Measurements from ENCODE around the gene SPEG. TPM values are rescaled to one million over a fixed set of nuclear protein-coding genes. Genes with fewer than 3 reads are reported as not detected.

SPEG gene
- total and polyA plus RNA-seq, 2 of the 13 experiments (the other 11 are each of a cell fraction or from before 2014, with no cell fraction given), result 0.18 to 0.24 TPM

DNA sequence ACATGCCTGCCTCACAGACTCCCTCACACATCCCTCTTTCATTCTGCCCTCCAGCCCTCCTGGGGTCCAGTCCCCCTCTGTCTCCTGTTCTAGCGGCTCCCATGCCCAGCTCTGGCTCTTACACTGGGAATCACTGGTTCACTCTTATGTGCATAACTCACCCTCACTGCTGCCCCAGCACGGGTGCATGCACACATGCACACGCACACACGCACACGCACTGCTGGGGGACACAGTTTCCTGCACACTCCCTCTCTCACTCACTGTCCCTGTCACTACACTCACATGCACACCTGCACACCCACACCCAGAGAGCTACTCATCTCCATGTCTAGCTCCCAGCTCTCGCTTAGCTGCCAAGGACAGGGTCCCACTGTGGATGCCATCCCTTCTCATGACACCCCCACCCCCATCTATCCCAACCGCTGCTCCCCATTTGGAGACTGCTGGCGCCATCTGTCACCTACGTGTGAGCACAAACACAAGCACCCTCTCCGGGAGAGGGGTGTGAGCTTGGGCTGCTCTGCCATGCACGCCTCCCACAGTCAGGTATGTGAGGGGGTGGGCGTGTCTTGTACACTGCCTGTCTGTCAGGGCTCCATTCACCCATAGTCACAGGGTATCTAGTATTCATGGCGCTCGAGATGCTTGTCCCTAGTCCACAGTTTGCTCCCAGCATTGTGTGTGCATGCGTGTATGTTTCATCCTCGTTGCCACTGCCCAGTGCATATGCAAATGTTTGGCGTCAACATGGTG, 81.4 kb downstream of the SPEG start (continued):
- no peak for TF ChIP-seq TEAD3 (CRISPR knock-in tag; optimal IDR thresholded peaks at IDR 0.05; ENCODE audit: borderline replicate concordance)

DNA sequence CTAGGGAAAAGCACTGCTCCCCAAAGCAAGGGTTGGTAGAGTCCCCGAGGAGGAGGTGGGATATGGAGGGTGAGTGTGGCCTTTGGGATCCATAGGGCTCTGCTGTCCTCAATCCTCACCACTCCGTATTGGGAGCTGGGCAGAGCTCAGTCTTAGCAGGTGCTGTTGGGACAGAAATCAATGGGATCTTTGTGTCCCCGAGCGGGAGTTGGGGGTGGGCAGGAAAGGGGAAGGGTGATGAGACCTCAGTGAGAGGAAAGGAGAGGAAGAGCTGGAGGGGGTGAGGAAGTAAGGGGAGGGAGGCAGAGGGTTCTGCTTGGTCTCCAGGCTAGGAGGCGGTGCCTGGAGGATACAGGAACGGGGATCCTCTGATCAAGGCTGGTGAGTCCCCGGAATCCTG, 82.2 kb downstream of the SPEG start:
- ChIA-PET POLR2A (interaction anchor here (0.7 kb wide), 1 partner anchor 13 kb away, joined by 4 read pairs; no protein-coding TSS in a partner anchor), CTCF (ENCODE audit: low intra/inter-chr PET ratio, low total read pairs) (no interaction called here)
- no peak for DNase-seq (ENCODE audit: low spot score)
- H3K36me3 ChIP-seq (replicated peaks in 1 of 2; ENCODE audit: control insufficient read depth in 1 of 2, insufficient read depth in 2 of 2, low read length in 2 of 2), result no peaks in the 10 kb centered on the region
- no peak for ATAC-seq
- H3K4me2 ChIP-seq (ENCODE audit: low read depth, low read length), result no peak overlapping the region
- no peak overlapping the region for H3K4me3 ChIP-seq (replicated peaks in 1 of 3; ENCODE audit: insufficient read depth in 1 of 3, low read depth in 2 of 3, low read length in 3 of 3)
- under 1% methylated on average over 7 of the region's 7 CpGs for WGBS (ENCODE audit: low lambda C conversion rate)
- H3K79me2 ChIP-seq (ENCODE audit: insufficient read depth, low read length), result no peaks in the 10 kb centered on the region
- TF ChIP-seq ZNF280D (CRISPR knock-in tag; IDR thresholded peaks at IDR 0.05), result no peak
- TF ChIP-seq, protein P1, sequence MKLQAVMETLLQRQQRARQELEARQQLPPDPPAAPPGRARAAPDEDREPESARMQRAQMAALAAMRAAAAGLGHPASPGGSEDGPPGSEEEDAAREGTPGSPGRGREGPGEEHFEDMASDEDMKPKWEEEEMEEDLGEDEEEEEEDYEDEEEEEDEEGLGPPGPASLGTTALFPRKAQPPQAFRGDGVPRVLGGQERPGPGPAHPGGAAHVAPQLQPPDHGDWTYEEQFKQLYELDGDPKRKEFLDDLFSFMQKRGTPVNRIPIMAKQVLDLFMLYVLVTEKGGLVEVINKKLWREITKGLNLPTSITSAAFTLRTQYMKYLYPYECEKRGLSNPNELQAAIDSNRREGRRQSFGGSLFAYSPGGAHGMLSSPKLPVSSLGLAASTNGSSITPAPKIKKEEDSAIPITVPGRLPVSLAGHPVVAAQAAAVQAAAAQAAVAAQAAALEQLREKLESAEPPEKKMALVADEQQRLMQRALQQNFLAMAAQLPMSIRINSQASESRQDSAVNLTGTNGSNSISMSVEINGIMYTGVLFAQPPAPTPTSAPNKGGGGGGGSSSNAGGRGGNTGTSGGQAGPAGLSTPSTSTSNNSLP (IDR thresholded peaks at IDR 0.05; ENCODE audit: low read depth, low read length), result no peak
- no peak overlapping the region for H2AFZ ChIP-seq (ENCODE audit: low read length)
- in situ Hi-C loops (cut with HindIII; ENCODE audit: extremely low pct_ligation_motif_present, low pct_unique_long_range_greater_than_20kb), result no loop called here
- peaks cover 33 to 97% of the 10 kb centered on the region in 2 experiments for H3K27me3 ChIP-seq (ENCODE audit: control insufficient read depth in 1 of 2, insufficient read depth in 2 of 2, low read length in 2 of 2)
- peaks cover 38% of the 10 kb centered on the region; the same call in 1 of the 2 replicates for H3K4me1 ChIP-seq (ENCODE audit: insufficient read depth, low read length)
- BruUV-seq (replicated peaks), result no TSS peak
- H4K20me1 ChIP-seq (ENCODE audit: insufficient read depth, low read length), result peaks cover 11% of the 10 kb centered on the region; the same call in 1 of the 2 replicates
- FAIRE-seq, result no peak
- intact Hi-C loops (cut with micrococcal nuclease; ENCODE audit: unreplicated experiment), result no loop called here
- no peak overlapping the region for H3K9ac ChIP-seq (ENCODE audit: insufficient read depth, low read depth, low read length)
- no peak overlapping the region for H3K27ac ChIP-seq (ENCODE audit: extremely low read length, insufficient read depth, low read length)
- H3K9me3 ChIP-seq (ENCODE audit: low read length), result no peaks in the 10 kb centered on the region
